Gastrocnemius medialis (tissue), 4 donors: Measurements from ENCODE around the gene UBAP1L. TPM values are rescaled to one million over a fixed set of nuclear protein-coding genes. Genes with fewer than 3 reads are reported as not detected.

Experiments used
- ATAC-seq, 2 donors: fragments of 150-250 bp; one replicate each; pipeline ENCODE4 v1.9.1; 2016
- DNase-seq, 2 donors: peaks; one replicate each; pipeline ENCODE4 v3.0.0-alpha.2; 2019
- H3K27ac ChIP-seq, 4 donors: fragments of 200-600 bp; sonication (generic); 1 replicate in 1 of 4; 2 replicates in 3 of 4; pipeline ENCODE4 v1.5.1; 2016 to 2018; ENCODE audit warnings: mild to moderate bottlenecking in 2 of 4, moderate library complexity in 1 of 4
- H3K27me3 ChIP-seq, 3 donors: fragments of 200-600 bp; sonication (generic) in 2 of 3; 1 replicate in 1 of 3; 2 replicates in 2 of 3; pipeline versions ENCODE4 v1.5.1 to v1.6.0; 2016 to 2019; ENCODE audit warnings: mild to moderate bottlenecking in 1 of 3, moderate library complexity in 1 of 3
- H3K36me3 ChIP-seq, 2 donors: fragments of 200-600 bp; sonication (generic) in 1 of 2; one replicate each; pipeline ENCODE4 v1.5.1; 2017 to 2018
- H3K4me1 ChIP-seq, 2 donors: fragments of 200-600 bp; sonication (generic) in 1 of 2; one replicate each; pipeline ENCODE4 v1.5.1; 2016 to 2017; ENCODE audit warnings: mild to moderate bottlenecking in 2 of 2
- H3K4me3 ChIP-seq, 4 donors: fragments of 200-600 bp; sonication (generic) in 3 of 4; 1 replicate in 1 of 4; 2 replicates in 3 of 4; pipeline ENCODE4 v1.5.1; 2016 to 2019; ENCODE audit warnings: mild to moderate bottlenecking in 2 of 4
- H3K9me3 ChIP-seq, 3 donors: fragments of 200-600 bp; sonication (generic) in 2 of 3; 1 replicate in 1 of 3; 2 replicates in 2 of 3; pipeline ENCODE4 v1.5.1; 2016 to 2019
- CTCF ChIP-seq, 5 experiments: fragments of 450-650 bp in 3 of 5; fragments of 200-600 bp in 2 of 5; sonication (generic) in 2 of 5; IDR thresholded peaks in 4 of 5; conservative IDR thresholded peaks in 1 of 5; 1 replicate in 4 of 5; 2 replicates in 1 of 5; pipeline ENCODE4 v1.5.1; 2016 to 2019; ENCODE audit warnings: antibody characterized with exemption in 5 of 5, mild to moderate bottlenecking in 3 of 5, moderate library complexity in 3 of 5
- POLR2A ChIP-seq, 2 donors: fragments of 450-650 bp; IDR thresholded peaks; one replicate each; pipeline ENCODE4 v1.6.1; 2017; ENCODE audit warnings: antibody characterized with exemption in 2 of 2, mild to moderate bottlenecking in 2 of 2, moderate library complexity in 2 of 2
- in situ Hi-C, 4 donors: fragments of 200-750 bp; cut with MboI; loops; one replicate each; pipeline versions ENCODE4 v1.15.0 to v1.8.0; 2017; ENCODE audit warnings: low sequenced_read_pairs in 4 of 4
- intact Hi-C: fragments of 100-400 bp; cut with DNase I; formaldehyde crosslinking; loops from one replicate; pipeline ENCODE4 v1.15.1; 2023; ENCODE audit warnings: low total_unique reads
- total RNA-seq, 4 donors: library from RNA; depleted of rRNA; stranded (reverse); fragments of >200 nt; gene quantifications; one replicate each; pipeline versions ENCODE4 v1.1.0 to v1.2.3, GENCODE V29; 2016

UBAP1L gene
- total RNA-seq, 4 donors from 2014 or later: 0.65 to 3.3 (median 1.4) TPM

- peaks cover 41 to 42% of the 10 kb centered on the region in 2 donors for H3K4me1 ChIP-seq
- TF ChIP-seq POLR2A (IDR thresholded peaks at IDR 0.05) (no peak), CTCF (IDR thresholded peaks at IDR 0.05 in 4 of 5, conservative IDR thresholded peaks at IDR 0.05 in 1 of 5) (no peak)
- intact Hi-C loops: no loop called here
- H3K9me3 ChIP-seq: no peaks in the 10 kb centered on the region
- H3K27ac ChIP-seq: peak overlapping the region in 2 of 4 donors; percentile 20 to 81
- no peaks in the 10 kb centered on the region for H3K27me3 ChIP-seq
- in situ Hi-C loops: loop anchor here in 2 of 4 donors (5.0 to 10.0 kb wide), 2 partner anchors 33 to 50 kb away; no protein-coding TSS in a partner anchor
- no peaks in the 10 kb centered on the region for H3K36me3 ChIP-seq
- DNase-seq (no peak), ATAC-seq (no peak)
- H3K4me3 ChIP-seq: no peak overlapping the region
These were observed 29.7 kb downstream of the UBAP1L start for GRCh38 chr15:65085207-65085753.

- TF ChIP-seq POLR2A (IDR thresholded peaks at IDR 0.05) (no peak), CTCF (IDR thresholded peaks at IDR 0.05 in 4 of 5, conservative IDR thresholded peaks at IDR 0.05 in 1 of 5) (no peak)
- H3K36me3 ChIP-seq: no peaks in the 10 kb centered on the region
- intact Hi-C loops (no loop called here), in situ Hi-C loops (loop anchor here in 2 of 4 donors (5.0 to 10.0 kb wide), 2 partner anchors 32 to 50 kb away; no protein-coding TSS in a partner anchor)
- peaks cover 37 to 38% of the 10 kb centered on the region in 2 donors for H3K4me1 ChIP-seq
- no peak overlapping the region for H3K4me3 ChIP-seq
- H3K27me3 ChIP-seq: no peaks in the 10 kb centered on the region
- H3K27ac ChIP-seq: peak overlapping the region in 1 of 4 donors; percentile 81
- DNase-seq (no peak), ATAC-seq (no peak)
- H3K9me3 ChIP-seq: no peaks in the 10 kb centered on the region
These were observed 30.3 kb downstream of the UBAP1L start for GRCh38 chr15:65084500-65085206.

GRCh38 chr15:65083262-65083701, 31.7 kb downstream of the UBAP1L start:
- no peak overlapping the region for H3K27ac ChIP-seq
- no peaks in the 10 kb centered on the region for H3K27me3 ChIP-seq
- no peak for DNase-seq
- TF ChIP-seq POLR2A (IDR thresholded peaks at IDR 0.05) (no peak), CTCF (IDR thresholded peaks at IDR 0.05 in 4 of 5, conservative IDR thresholded peaks at IDR 0.05 in 1 of 5) (peak in 2 of 5 experiments; percentile 29 to 31)
- intact Hi-C loops (no loop called here), in situ Hi-C loops (loop anchor here in 1 of 4 donors (10.0 kb wide), 1 partner anchor 48 kb away; no protein-coding TSS in a partner anchor)
- H3K4me1 ChIP-seq: peaks cover 26 to 31% of the 10 kb centered on the region in 2 donors
- no peak for ATAC-seq
- H3K36me3 ChIP-seq: no peaks in the 10 kb centered on the region
- H3K9me3 ChIP-seq: no peaks in the 10 kb centered on the region
- no peak overlapping the region for H3K4me3 ChIP-seq

GRCh38 chr15:65082303-65082953, 32.6 kb downstream of the UBAP1L start:
- intact Hi-C loops: no loop called here
- in situ Hi-C loops: loop anchor here in 1 of 4 donors (10.0 kb wide), 1 partner anchor 48 kb away; no protein-coding TSS in a partner anchor
- Histone ChIP-seq H3K9me3 (no peaks in the 10 kb centered on the region), H3K4me1 (peaks cover 18 to 22% of the 10 kb centered on the region in 2 donors), H3K27me3 (no peaks in the 10 kb centered on the region), H3K27ac (peak overlapping the region in 1 of 4 donors; percentile 8), H3K4me3 (no peak overlapping the region), H3K36me3 (no peaks in the 10 kb centered on the region)
- ATAC-seq (no peak), DNase-seq (no peak)
- no peak for TF ChIP-seq CTCF (IDR thresholded peaks at IDR 0.05 in 4 of 5, conservative IDR thresholded peaks at IDR 0.05 in 1 of 5)
- no peak for TF ChIP-seq POLR2A (IDR thresholded peaks at IDR 0.05)
